GM18867 (cell line): ENCODE data around the gene UNC5C.

Experiments used
- ATAC-seq: cut with Tn5 transposase; IDR thresholded peaks from one replicate; pipeline ENCODE4 v1.9.1; 2021; ENCODE audit warnings: mild to moderate bottlenecking, moderate library complexity; ENCODE audit not compliant: unreplicated experiment

Gene UNC5C

DNA sequence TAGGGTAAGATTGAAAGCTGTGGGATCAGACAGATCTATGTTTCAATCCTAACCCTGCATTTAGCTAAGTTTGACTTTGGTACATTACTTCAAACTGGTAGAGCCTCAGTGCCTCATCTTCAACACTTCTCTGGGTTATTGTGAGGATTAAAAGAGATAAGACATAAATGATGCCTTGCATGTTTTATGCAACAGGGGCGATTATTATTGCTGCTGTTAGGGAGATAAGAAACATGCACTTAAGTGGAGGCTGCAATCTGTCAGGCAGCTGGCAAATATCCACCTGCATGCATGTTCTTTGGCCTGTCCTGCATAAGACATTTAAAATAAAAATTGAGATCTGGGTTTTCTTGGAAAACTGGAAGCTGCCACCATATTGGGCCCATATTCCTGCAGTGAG, 24.6 kb downstream of the UNC5C start:
- no peak for ATAC-seq

DNA sequence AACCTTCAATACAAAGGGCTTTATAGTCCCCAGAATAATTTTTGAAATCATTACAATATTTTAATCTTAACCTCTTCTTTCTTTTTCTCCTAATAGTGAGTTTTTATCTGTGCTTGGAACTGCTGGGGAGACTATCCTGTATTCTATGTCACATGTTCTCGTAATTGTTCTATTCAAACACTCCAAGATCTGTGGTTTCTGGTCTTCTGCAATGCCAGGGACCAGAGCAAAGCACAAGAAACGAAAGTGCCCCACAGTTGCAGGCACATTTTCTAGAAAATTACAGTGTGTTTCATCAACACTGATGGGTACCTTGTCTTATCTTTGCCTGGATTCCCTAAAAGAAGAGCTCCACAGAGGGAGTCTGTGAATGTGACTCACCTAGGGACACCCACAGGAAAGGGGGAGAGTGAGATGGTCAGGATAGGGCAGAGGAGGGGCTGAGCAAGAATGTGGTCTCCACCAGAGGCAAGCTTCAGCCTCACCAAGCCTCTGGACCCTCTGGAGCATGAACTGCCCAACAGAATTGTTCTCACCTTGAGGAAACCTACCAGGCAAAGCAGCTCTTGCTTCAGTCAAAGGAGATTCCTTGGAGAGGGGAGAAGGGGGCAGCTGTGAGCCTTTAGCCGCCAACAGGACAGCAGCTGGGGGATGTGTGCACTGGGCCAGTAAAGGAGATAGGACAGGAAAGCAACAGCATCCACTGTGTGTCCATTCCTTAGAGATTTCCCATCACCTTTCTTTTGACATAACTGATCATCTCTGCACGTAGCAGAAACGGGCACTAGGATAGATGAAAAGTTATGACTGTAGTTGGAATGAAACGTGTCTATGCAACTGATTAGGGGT, 25.9 kb downstream of the UNC5C start:
- ATAC-seq, result no peak

DNA sequence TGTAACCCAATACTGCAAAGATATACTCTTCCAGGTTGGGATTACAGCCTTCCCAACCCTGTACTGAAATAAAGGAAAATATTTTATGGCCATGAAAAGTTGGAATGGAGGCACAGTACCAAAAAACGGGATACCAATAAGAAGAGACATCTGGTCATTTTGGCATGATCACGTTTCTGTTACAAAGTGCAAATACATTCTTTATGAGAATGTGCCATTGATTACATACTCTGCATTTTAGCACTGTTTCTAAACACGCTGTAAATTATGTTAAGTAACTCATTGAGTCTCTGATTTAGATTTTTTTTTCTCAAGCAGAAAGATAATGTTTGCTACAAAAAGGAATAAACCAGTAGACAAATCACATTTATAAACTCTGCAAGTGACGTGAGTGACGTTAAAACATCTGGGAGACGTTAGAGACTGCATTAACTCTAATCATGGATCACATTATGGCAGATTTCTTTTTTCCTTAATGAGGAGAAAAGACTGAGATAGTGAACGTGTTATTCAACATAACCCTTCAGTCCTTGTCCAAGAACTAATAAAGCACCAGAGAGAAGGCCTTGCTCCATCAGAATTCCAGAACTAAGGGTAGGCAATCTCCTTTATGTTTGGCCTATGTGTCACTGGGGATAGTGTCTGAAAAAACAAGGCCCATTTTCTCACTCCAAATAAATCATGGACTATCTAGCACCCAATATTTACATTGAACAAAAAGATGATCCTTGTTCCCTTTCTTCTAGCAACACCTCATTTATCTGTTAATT, 31.0 kb downstream of the UNC5C start:
- ATAC-seq, result no peak

DNA sequence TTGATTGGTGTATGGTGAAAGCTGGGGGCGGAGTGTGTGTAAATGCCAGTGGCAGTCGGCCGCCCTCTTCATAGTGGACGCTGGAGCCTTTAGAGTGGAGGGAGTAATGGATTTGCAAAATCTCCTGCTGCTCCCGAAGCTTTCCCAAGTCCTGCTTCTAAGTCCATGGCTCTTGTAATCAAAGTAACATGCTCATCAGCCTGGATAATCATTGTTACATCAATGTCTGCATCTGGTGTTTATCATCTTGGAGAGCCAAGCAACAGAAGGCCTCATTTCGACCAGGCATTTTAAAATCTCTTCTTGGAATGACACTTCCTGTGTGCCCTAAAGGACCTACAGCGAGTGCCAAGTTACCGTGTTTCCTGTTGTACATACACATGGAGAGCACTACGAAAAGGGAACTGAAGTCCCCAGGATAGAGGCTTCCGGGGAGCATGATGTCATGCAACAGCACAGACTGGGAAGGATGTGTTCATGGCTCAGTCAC, 32.2 kb downstream of the UNC5C start:
- no peak for ATAC-seq

DNA sequence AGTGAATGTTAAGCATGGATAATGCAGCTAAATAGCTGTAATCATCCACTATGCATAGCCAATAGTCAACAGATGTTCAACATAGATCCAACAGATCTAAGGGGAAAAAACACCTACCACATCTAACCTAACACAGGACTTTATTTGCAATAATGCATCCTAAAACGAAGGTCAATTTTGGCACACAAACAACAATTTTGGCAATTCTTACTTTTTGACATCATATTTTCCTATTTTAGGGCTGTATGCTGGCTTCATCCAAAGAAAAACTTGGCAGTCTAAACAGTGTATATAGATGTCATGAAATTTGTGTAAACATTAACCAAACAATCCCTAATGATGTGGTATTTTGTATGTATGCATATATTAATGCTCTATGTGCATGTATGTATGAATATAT, 33.2 kb downstream of the UNC5C start:
- no peak for ATAC-seq

DNA sequence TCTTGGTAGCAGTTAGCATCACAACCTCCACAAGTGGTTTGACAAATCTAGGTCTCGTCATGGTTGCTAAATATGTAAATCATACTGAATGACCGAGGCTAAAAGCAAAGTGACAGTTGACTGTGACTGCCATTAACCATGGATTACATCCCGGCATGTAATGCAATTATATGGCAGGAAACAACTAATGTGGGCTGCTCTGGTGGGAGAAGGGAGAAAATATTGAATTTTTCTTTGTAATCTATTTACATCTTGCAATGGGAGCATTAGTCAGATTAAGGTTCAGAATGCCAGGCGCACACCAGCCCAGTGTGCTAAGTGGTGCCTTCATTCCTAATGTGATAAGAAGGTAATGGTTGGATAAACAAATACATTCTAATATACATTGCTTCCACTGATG, 35.8 kb downstream of the UNC5C start:
- ATAC-seq, result no peak

DNA sequence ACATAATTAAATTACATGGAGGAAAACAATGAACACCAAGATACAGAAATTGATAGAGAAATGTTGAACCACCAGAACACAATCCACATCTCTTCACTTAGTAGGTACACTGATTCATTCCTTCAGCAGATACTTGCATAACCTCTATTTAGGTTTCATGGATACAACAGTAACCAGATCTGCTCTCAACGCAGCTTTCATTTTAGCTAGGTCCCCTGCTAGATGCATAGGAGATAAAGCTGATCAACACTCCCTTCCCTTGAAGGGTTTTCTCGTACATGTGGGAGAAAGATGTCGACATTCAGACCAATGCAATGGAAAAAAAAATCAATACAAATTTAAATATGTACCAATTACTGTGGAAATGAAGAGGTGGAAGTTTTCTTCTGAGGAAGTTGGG, 37.3 kb downstream of the UNC5C start:
- no peak for ATAC-seq

DNA sequence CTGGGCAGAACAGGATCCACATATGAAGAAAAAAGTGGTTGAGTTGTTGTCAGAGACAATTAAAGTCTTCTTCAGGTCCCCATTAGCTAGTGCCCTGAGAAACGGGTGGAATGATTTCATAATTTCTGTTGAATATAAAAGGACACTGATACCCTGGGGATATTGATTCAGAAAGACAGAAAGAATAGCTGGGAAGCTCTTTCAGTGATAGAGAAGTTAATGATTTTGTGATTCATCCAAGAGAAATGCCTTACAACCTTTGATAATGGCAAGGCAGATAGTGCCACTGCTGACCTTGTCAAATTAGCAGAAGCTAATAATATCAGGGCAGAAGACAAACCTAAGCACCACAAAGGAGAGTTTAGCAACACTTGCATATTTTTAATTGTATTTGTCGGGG, 37.9 kb downstream of the UNC5C start:
- no peak for ATAC-seq

DNA sequence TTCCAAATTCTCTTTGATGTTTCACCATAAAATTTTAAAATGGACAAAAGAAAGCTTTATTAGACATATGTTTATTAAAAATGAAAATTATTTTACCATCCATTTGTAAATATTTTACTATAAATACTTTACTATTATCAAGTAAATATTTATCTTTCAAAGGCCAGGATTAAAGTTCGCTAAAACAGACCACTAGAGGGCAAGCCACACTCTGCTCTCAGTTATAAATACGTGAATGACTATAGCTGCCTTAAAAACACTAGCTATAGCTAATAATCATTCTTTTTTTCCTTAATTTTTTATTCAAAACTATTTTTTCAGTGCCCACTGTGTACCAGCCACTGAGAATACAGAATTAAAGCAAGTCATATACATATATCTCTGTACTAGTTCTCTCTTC, 38.6 kb downstream of the UNC5C start:
- ATAC-seq, result peak; percentile 55

DNA sequence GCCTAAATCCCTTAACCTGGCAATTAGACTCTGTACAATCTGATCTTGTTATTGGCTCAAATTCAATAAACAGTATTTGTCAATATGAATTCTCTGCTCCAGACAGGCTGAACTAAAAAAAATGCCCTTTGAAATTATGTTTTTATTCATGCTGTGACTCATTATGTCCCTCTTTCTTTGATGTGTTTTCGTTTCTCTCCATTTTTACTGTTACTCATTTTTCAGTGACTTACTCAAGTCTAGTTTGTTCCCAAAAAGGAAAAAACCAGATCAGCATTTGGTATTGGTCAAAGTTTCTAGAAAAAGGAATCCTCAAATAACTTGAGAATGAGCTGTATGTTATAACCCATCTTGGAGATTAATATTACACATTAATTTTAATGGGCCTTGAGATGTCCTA, 40.4 kb downstream of the UNC5C start:
- no peak for ATAC-seq

DNA sequence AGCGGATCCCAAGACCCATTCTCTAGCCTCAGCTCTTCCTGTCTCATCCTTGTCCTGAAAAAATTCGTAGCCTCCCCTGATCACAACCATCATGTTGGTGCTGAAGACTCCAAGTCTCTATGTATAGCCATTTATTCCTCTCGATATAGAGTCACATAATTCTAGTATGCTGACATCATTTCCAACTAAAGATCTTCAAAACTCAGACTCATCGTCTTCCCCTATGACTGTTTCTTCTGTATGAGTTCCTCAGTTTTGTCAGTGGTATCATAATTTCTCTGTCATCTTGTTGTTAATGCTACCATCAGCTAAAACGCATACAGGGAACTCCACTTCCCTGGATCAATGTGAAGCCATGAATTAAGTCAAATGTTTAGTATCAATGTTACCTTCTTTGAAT, 41.2 kb downstream of the UNC5C start:
- no peak for ATAC-seq

DNA sequence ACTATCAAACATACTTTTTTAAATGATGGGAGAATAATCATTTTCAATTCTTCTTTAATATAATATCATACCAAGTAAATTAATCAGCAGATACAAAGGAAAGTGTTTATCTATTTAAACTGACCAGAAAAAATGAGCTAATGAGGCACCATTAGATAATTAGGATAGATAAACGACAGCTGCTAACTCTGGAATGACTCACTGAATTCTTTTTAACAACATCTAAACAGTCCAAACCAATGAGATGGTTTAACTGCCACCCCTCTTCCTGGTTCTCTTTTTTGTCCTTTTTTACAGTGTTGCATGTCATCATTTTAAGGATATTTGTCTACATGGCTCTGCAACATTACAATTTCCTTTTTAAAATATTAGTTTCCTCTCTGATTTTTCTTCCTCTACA, 41.6 kb downstream of the UNC5C start:
- ATAC-seq, result no peak

DNA sequence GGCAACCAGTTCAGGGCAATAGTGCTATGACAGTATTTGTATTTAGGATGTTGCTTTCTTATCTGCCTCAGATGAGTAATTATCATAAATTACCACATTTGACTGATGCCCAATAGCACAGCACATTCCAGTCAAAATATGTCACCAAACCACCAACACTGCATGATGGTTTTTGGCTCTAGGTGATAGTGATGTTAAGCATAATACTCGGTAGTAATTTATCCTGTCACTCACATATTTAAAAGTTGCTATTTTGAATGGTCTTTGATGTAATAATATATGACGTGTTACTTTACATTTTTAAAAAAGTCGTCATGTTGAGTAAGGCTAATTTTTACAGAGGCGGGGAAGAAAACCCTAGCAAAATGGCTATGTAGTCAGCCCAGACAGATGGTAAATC, 42.5 kb downstream of the UNC5C start:
- no peak for ATAC-seq

DNA sequence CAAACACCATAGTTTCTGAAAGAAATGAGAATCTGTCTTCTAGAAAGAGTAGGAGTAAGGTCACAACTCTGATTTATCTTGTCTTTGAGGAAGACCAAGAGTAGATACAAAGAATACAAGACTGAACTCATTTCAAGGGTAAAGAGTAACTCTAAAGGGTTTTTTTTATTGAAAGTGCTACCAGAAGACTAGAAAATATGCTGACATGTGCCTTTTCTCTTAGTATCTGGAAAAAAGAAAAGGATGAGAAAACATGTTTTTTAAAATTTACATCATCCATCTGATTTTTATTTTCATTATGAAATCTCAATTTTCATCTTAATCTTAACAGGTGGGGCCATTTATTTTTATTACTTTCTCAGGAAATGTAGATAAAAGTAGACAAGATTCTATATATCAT, 43.0 kb downstream of the UNC5C start:
- no peak for ATAC-seq

DNA sequence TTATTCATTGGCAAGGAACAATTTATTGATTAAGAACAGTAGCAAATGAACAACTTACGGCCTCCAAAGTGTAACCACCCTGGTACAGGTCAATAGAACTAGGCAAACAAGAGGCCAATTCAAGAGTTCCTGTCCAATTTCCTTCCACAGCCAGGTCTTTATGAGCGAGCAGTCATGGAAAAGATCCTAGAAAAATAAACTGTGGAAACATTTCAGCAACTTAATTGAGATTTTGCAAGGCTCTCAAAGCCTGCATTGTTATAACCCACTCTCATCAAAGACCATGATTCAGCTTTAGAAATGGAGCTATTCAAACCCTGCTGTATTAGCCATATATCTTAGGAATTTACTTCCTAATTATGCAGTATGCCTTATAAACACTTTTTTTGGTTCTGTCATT, 43.6 kb downstream of the UNC5C start:
- no peak for ATAC-seq

DNA sequence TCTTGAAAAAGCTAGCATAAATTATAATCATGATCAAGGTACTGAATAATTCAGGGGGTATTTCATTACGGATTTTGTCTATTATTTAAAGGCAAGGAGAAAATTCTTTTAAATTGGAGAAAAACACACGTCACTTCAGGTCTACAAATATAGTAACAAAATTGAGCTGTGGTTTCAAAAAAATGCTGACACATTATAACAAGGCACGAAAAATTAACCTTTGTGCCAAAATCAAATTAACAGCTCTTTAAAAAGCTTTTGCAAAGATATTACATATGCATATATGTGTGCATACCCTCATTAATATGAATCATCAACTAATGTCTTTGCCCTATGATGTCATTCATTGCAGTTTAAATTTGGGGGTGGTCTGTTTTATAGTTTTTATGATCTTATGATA, 44.3 kb downstream of the UNC5C start:
- ATAC-seq, result no peak

DNA sequence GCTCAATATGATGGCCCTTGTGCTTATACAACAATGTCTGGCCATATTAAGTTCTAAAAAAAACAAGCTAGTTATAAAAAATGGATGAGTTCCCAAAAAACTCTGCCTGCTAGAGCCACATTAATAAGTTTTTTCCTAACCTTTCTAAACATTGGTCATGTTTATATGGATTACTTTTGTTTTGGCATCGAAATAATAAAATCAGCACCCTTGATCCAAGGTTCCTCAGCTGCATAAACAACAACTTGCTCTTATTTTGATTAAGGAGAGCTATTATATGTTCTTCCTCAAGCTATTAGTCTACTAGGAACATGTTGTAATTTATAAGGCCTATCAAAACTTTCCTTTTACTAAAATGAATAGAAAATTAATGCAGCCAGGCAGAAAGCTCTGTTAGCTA, 48.4 kb downstream of the UNC5C start:
- ATAC-seq, result no peak

DNA sequence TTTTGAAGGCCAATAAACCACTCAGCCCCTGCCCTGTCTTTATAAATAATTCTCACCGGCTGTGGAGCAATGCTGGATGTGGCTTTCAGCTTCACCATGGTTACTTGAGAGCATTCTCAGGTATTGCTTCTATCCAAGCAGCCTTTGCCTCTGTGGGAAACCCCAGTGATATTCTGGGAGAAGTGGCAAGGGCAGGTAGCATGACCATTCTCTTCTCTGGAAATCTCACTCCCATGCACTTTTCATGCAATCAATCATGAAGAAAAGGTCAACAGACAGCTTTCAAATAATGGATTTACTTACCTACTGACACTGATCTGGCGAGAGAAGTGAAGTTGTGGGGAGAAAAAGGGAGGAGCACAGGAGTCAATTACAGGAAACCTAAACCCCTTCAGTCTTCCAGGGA, 49.5 kb downstream of the UNC5C start:
- ATAC-seq, result no peak

DNA sequence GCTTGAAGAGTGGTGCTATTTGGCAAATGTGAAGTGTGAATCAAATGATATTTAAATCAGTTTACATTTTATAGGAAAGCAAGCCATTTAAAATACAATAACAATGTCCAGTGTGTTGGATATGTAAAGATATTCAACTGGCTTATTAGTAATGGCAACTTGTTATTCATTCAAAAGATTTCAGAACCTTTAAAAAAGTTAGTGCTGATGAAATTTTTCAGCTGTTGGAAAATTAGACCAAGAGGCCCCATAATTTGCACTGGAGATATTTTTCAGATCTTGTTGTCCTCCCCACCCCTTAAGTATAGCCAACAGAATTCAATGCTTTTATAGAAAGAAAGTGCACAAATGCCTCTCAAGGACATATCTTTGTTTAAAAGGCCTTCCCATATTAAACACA, 54.6 kb downstream of the UNC5C start:
- no peak for ATAC-seq

DNA sequence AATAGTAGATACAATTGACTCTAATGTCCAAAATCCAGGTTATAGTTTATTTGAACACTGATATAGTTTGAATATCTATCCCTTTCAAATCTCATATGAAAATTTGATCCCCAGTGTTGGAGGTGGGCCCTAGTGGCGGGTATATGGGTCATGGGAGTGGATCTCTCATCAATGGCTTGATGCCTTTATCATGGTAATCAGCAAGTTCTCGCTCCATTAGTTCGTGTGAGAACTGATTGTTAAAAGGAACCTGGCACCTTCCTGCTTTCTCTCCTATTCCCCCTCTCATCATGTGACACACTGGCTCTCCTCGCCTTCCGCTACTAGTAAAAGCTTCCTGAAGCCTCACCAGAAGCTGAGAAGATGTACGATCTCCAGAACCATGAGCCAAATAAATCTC, 70.1 kb downstream of the UNC5C start:
- ATAC-seq, result no peak

DNA sequence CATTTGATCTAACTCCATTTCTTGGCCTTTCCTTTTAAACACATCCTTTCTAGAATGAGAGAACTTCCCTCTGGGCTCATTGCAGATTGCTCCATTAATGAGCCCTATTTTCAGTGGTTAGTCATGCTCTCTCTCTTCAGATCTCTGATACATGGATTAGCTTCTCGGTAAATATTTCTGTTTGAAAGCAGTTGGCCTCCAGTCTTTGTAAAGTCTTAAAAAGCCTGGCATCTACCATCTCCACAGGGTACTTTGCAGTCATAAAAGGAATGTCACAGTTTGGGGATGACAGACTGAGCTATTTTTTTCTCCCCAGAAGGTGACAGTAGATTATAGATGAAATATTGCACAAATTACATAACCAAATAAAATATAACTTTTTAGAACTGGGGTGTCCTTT, 72.7 kb downstream of the UNC5C start:
- no peak for ATAC-seq

DNA sequence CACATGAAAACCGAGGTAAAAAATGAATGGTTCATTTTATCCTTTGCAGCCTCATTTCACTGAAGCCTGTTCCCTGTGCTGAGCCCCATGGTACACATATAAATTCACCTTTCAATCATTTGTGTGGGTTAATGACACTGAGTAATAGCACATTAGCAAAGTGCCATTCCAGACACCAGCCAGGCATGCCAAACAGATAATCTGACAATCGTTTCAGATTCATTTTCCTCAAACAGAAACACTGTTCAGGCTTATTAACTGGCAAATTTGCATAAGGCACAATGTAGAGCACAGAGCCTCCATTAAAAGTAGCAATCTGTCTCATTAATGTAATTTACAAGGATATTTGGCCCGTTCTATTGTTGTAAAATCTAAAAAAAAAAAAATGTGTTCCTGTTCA, 76.2 kb downstream of the UNC5C start:
- ATAC-seq, result no peak
